SK-N-SH treated with all-trans-retinoic acid at 6 μM for 48 hours (cell line): Measurements from ENCODE around the gene MATN4.

ENCODE experiments used
- ATAC-seq: fragments of 200-7000 bp; cut with Tn5 transposase; 3 replicates; pipeline ENCODE4 v1.9.1; 2020; ENCODE audit warnings: mild to moderate bottlenecking, moderate library complexity
- ARNTL ChIP-seq: fragments of 450-650 bp; formaldehyde crosslinking; IDR thresholded peaks from 2 replicates; pipeline ENCODE4 v1.5.0; 2020; ENCODE audit warnings: low read depth, mild to moderate bottlenecking, moderate library complexity, borderline replicate concordance
- BACH2 ChIP-seq: fragments of 250-450 bp; sonication (Bioruptor Pico); IDR thresholded peaks from 2 replicates; pipeline ENCODE4 v1.9.0; 2021; ENCODE audit warnings: mild to moderate bottlenecking, borderline replicate concordance
- CSDC2 ChIP-seq: fragments of 250-450 bp; sonication (Bioruptor Pico); IDR thresholded peaks from 2 replicates; pipeline ENCODE4 v1.5.0; 2020; ENCODE audit warnings: mild to moderate bottlenecking, moderate library complexity
- CSRNP3 ChIP-seq: fragments of 250-450 bp; sonication (Bioruptor Pico); IDR thresholded peaks from 2 replicates; pipeline ENCODE4 v1.5.1; 2021; ENCODE audit warnings: mild to moderate bottlenecking, moderate library complexity
- ESRRG ChIP-seq: fragments of 250-450 bp; sonication (Bioruptor Pico); IDR thresholded peaks from 2 replicates; pipeline ENCODE4 v1.6.1; 2021; ENCODE audit warnings: mild to moderate bottlenecking
- GLIS3 ChIP-seq: fragments of 250-450 bp; sonication (Bioruptor Pico); IDR thresholded peaks from 2 replicates; pipeline ENCODE4 v1.5.0; 2020; ENCODE audit warnings: mild to moderate bottlenecking, moderate library complexity
- ISL1 ChIP-seq: fragments of 250-450 bp; sonication (Bioruptor Pico); IDR thresholded peaks from 2 replicates; pipeline ENCODE4 v2.1.2; 2022; ENCODE audit warnings: mild to moderate bottlenecking, moderate library complexity
- OSR1 ChIP-seq: fragments of 250-450 bp; sonication (Bioruptor Pico); IDR thresholded peaks from 2 replicates; pipeline ENCODE4 v1.8.0; 2022; ENCODE audit warnings: moderate library complexity, mild to moderate bottlenecking, inconsistent platforms
- POU6F1 ChIP-seq: fragments of 250-450 bp; sonication (Bioruptor Pico); IDR thresholded peaks from 2 replicates; pipeline ENCODE4 v1.8.0; 2021; ENCODE audit warnings: low read depth, mild to moderate bottlenecking, moderate library complexity, borderline replicate concordance
- PPARA ChIP-seq: fragments of 250-450 bp; sonication (Bioruptor Pico); IDR thresholded peaks from 2 replicates; pipeline ENCODE4 v1.5.0; 2020; ENCODE audit warnings: mild to moderate bottlenecking, borderline replicate concordance
- RARB ChIP-seq: fragments of 250-450 bp; sonication (Bioruptor Pico); IDR thresholded peaks from 2 replicates; pipeline ENCODE4 v1.8.0; 2021; ENCODE audit warnings: mild to moderate bottlenecking, moderate library complexity
- SNAI2 ChIP-seq: fragments of 250-450 bp; sonication (Bioruptor Pico); IDR thresholded peaks from 2 replicates; pipeline ENCODE4 v1.5.0; 2020; ENCODE audit warnings: mild to moderate bottlenecking, moderate library complexity
- TCF4 ChIP-seq: fragments of 250-450 bp; sonication (Bioruptor Pico); IDR thresholded peaks from 2 replicates; pipeline ENCODE4 v1.8.0; 2021; ENCODE audit warnings: mild to moderate bottlenecking, moderate library complexity, borderline replicate concordance
- TOX ChIP-seq: fragments of 250-450 bp; sonication (Bioruptor Pico); IDR thresholded peaks from 2 replicates; pipeline ENCODE4 v1.8.0; 2021; ENCODE audit warnings: mild to moderate bottlenecking, moderate library complexity, borderline replicate concordance
- ZC3H10 ChIP-seq: fragments of 250-450 bp; sonication (Bioruptor Pico); IDR thresholded peaks from 2 replicates; pipeline ENCODE4 v1.5.1; 2021; ENCODE audit warnings: mild to moderate bottlenecking, moderate library complexity
- ZFP3 ChIP-seq: fragments of 250-450 bp; sonication (Bioruptor Pico); IDR thresholded peaks from 2 replicates; pipeline ENCODE4 v1.5.0; 2020; ENCODE audit warnings: mild to moderate bottlenecking, moderate library complexity
- ZFP30 ChIP-seq: fragments of 450-650 bp; formaldehyde crosslinking; IDR thresholded peaks from 2 replicates; pipeline ENCODE4 v1.5.0; 2022; ENCODE audit warnings: mild to moderate bottlenecking, moderate library complexity
- ZNF565 ChIP-seq: fragments of 450-650 bp; formaldehyde crosslinking; conservative IDR thresholded peaks from 2 replicates; pipeline ENCODE4 v1.5.0; 2020; ENCODE audit warnings: low read depth, mild to moderate bottlenecking, moderate library complexity
- ZNF70 ChIP-seq: fragments of 450-650 bp; formaldehyde crosslinking; IDR thresholded peaks from 2 replicates; pipeline ENCODE4 v1.5.0; 2020; ENCODE audit warnings: mild to moderate bottlenecking, moderate library complexity
- ZNF8 ChIP-seq: fragments of 450-650 bp; formaldehyde crosslinking; IDR thresholded peaks from 2 replicates; pipeline ENCODE4 v1.5.0; 2020; ENCODE audit warnings: mild to moderate bottlenecking, moderate library complexity
- TF ChIP-seq, protein P1 (sequence below): fragments of 250-450 bp; sonication (Bioruptor Pico); IDR thresholded peaks from 2 replicates; pipeline ENCODE4 v1.8.0; 2020; ENCODE audit warnings: mild to moderate bottlenecking, moderate library complexity, borderline replicate concordance
- TF ChIP-seq, protein P2 (sequence below): fragments of 250-450 bp; sonication (Bioruptor Pico); IDR thresholded peaks from 2 replicates; pipeline ENCODE4 v1.5.1; 2020; ENCODE audit warnings: low read depth, mild to moderate bottlenecking, moderate library complexity

Gene MATN4

DNA sequence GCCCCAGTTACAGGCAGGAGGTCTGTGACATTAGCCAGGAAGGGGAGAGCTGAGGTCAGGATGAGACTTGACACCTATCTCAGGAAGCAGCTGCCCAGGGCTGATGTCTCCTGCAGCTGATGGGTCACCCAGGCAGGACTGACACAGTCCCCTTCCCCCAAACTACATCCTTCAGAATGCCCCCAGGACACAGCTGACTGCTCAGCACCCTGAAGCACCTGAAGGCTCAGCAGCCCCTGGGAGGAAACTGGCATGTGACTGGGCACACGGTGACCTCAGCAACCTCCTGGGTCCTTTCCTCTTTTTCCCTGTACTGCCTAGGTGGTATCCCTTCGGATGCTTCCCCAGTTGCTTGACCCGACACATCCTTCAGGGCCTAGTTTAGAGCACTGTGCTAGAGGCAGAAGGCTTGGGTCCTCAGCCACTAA is 38.2 kb upstream of the MATN4 start:
- ATAC-seq, result no peak
- TF ChIP-seq GLIS3, result no peak
- no peak for TF ChIP-seq ARNTL (CRISPR knock-in tag)
- no peak for TF ChIP-seq POU6F1
- TF ChIP-seq ESRRG, result no peak
- TF ChIP-seq ZNF8 (CRISPR knock-in tag), result no peak
- no peak for TF ChIP-seq SNAI2
- TF ChIP-seq ZNF565 (CRISPR knock-in tag), result no peak
- TF ChIP-seq OSR1 (CRISPR knock-in tag), result no peak
- no peak for TF ChIP-seq ZFP30 (CRISPR knock-in tag)
- TF ChIP-seq, protein P1, sequence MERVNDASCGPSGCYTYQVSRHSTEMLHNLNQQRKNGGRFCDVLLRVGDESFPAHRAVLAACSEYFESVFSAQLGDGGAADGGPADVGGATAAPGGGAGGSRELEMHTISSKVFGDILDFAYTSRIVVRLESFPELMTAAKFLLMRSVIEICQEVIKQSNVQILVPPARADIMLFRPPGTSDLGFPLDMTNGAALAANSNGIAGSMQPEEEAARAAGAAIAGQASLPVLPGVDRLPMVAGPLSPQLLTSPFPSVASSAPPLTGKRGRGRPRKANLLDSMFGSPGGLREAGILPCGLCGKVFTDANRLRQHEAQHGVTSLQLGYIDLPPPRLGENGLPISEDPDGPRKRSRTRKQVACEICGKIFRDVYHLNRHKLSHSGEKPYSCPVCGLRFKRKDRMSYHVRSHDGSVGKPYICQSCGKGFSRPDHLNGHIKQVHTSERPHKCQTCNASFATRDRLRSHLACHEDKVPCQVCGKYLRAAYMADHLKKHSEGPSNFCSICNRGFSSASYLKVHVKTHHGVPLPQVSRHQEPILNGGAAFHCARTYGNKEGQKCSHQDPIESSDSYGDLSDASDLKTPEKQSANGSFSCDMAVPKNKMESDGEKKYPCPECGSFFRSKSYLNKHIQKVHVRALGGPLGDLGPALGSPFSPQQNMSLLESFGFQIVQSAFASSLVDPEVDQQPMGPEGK, result no peak
- TF ChIP-seq TCF4 (CRISPR knock-in tag), result no peak
- no peak for TF ChIP-seq BACH2 (CRISPR knock-in tag)
- TF ChIP-seq, all 23 proteins: peak for 0

- TF ChIP-seq, protein P1, result no peak
- TF ChIP-seq TOX (CRISPR knock-in tag) (no peak), BACH2 (CRISPR knock-in tag) (no peak), ZC3H10 (CRISPR knock-in tag) (no peak), GLIS3 (no peak), OSR1 (CRISPR knock-in tag) (no peak), SNAI2 (no peak), PPARA (no peak), ISL1 (CRISPR knock-in tag) (no peak), ARNTL (CRISPR knock-in tag) (no peak), POU6F1 (no peak), ZNF70 (CRISPR knock-in tag) (no peak), CSDC2 (CRISPR knock-in tag) (no peak), RARB (no peak), ESRRG (no peak), ZFP3 (CRISPR knock-in tag) (no peak), CSRNP3 (CRISPR knock-in tag) (no peak), ZFP30 (CRISPR knock-in tag) (no peak), ZNF8 (CRISPR knock-in tag) (no peak)
- TF ChIP-seq, protein P2, sequence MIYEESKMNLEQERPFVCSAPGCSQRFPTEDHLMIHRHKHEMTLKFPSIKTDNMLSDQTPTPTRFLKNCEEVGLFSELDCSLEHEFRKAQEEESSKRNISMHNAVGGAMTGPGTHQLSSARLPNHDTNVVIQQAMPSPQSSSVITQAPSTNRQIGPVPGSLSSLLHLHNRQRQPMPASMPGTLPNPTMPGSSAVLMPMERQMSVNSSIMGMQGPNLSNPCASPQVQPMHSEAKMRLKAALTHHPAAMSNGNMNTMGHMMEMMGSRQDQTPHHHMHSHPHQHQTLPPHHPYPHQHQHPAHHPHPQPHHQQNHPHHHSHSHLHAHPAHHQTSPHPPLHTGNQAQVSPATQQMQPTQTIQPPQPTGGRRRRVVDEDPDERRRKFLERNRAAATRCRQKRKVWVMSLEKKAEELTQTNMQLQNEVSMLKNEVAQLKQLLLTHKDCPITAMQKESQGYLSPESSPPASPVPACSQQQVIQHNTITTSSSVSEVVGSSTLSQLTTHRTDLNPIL (CRISPR knock-in tag), result no peak
- no peak for ATAC-seq
Observed at GRCh38 chr20:45345104-45345936, 37.2 kb upstream of the MATN4 start.
